Measurements from ENCODE around the gene AUTS2. TPM values are rescaled to one million over a fixed set of nuclear protein-coding genes. Genes with fewer than 3 reads are reported as not detected.

AUTS2 gene
- total and polyA plus RNA-seq, 2 of the 8 experiments (the other 6 are each of a cell fraction or from before 2014, with no cell fraction given) = 25.9 to 101 TPM

DNA sequence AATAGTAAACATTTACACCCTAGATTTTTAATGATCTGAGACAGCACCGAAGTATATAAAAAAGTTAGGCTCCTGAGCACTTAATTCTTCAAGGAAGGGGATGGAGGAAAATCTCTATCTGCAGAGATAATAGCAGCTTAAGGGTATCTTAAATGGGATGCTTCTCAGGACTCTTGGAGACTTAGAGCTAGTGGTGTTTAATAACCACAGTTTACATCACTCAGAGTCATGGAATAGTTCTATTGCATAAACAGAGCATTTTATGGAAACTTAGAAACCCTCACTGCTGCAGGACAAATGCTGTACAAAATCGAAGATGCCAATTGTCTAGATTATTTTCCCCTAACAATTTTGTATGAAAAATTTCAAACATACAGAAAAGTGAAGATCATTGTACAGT, 1134.8 kb downstream of the AUTS2 start (continued):
- TF ChIP-seq EZH2 (IDR thresholded peaks at IDR 0.05; ENCODE audit: low read depth, low read length, severe bottlenecking) = no peak
- TF ChIP-seq CHD1 (IDR thresholded peaks at IDR 0.05; ENCODE audit: low read depth, low read length) = no peak
